SK-N-SH (cell line): ENCODE results near the gene CCDC32.

ENCODE experiments used
- CTCF ChIP-seq: fragments of 200-600 bp; sonication (generic); IDR thresholded peaks from 2 replicates; pipeline ENCODE4 v1.6.1; 2017; ENCODE audit warnings: antibody characterized with exemption, mild to moderate bottlenecking, moderate library complexity
- EP300 ChIP-seq, 2 experiments: IDR thresholded peaks; 2 replicates each; pipeline versions ENCODE4 v1.4.0 to v1.6.1; 2012; ENCODE audit warnings: borderline replicate concordance in 1 of 2, low read depth in 1 of 2, low read length in 1 of 2
- EZH2phosphoT487 ChIP-seq: fragments of 200-600 bp; sonication (generic); IDR thresholded peaks from 2 replicates; pipeline ENCODE4 v1.6.1; 2017; ENCODE audit warnings: low read depth, mixed run types, mild to moderate bottlenecking, antibody characterized with exemption, moderate library complexity, borderline replicate concordance
- FOSL2 ChIP-seq: IDR thresholded peaks from 2 replicates; pipeline ENCODE4 v1.4.0; 2012; ENCODE audit warnings: low read depth, mild to moderate bottlenecking, moderate library complexity, borderline replicate concordance
- FOXM1 ChIP-seq: IDR thresholded peaks from 2 replicates; pipeline ENCODE4 v1.4.0; 2012; ENCODE audit warnings: low read depth, mild to moderate bottlenecking
- GATA2 ChIP-seq: sonication (generic); formaldehyde crosslinking; IDR thresholded peaks from 2 replicates; pipeline ENCODE4 v1.5.0; 2020; ENCODE audit warnings: mild to moderate bottlenecking, missing genetic modification reagents
- MAX ChIP-seq: IDR thresholded peaks from 2 replicates; pipeline ENCODE4 v1.4.0; 2012; ENCODE audit warnings: low read depth
- MXI1 ChIP-seq: IDR thresholded peaks from 2 replicates; pipeline ENCODE4 v1.6.1; 2012; ENCODE audit warnings: mild to moderate bottlenecking, low read depth, low read length, improper control_type of control experiment
- POLR2AphosphoS5 ChIP-seq: IDR thresholded peaks from 2 replicates; pipeline ENCODE4 v1.6.1; 2012; ENCODE audit warnings: low read depth, low read length
- RAD21 ChIP-seq: IDR thresholded peaks from 2 replicates; pipeline ENCODE4 v1.6.1; 2012; ENCODE audit warnings: mild to moderate bottlenecking, low read length
- RCOR1 ChIP-seq: fragments of 150-350 bp; IDR thresholded peaks from 2 replicates; pipeline ENCODE4 v1.6.1; 2017; ENCODE audit warnings: antibody characterized with exemption, low read length
- SMC3 ChIP-seq: IDR thresholded peaks from 2 replicates; pipeline ENCODE4 v1.6.1; 2012; ENCODE audit warnings: low read depth, low read length, improper control_type of control experiment
- TCF12 ChIP-seq: IDR thresholded peaks from 2 replicates; pipeline ENCODE4 v1.4.0; 2012
- YY1 ChIP-seq: IDR thresholded peaks from 2 replicates; pipeline ENCODE4 v1.4.0; 2012; ENCODE audit warnings: low read depth, mild to moderate bottlenecking

GRCh38 chr15:40543082-40543481 is 21.8 kb downstream of the CCDC32 start:
- no peak for TF ChIP-seq YY1
- no peak for TF ChIP-seq RCOR1
- no peak for TF ChIP-seq RAD21
- no peak for TF ChIP-seq CTCF
- no peak for TF ChIP-seq TCF12
- no peak for TF ChIP-seq EP300 (IDR thresholded peaks at IDR 0.05; ENCODE audit: borderline replicate concordance in 1 of 2, low read depth in 1 of 2, low read length in 1 of 2)
- no peak for TF ChIP-seq SMC3
- TF ChIP-seq FOSL2, result no peak
- no peak for TF ChIP-seq MXI1
- TF ChIP-seq POLR2AphosphoS5, result no peak
- no peak for TF ChIP-seq GATA2
- TF ChIP-seq MAX, result no peak
- TF ChIP-seq EZH2phosphoT487, result no peak
- TF ChIP-seq FOXM1, result no peak
